ENCODE data around the gene TRIM43. TPM values are rescaled to one million over a fixed set of nuclear protein-coding genes. Genes with fewer than 3 reads are reported as not detected.
"Not testable (repeated sequence)": the region's sequence is repeated elsewhere in the genome, so short reads cannot be mapped to it uniquely, and the experiment has no call there.

Gene TRIM43
- total RNA-seq, result not detected
- long read RNA-seq, donor 1, result 0 reads
- long read RNA-seq, donor 2, result 0 reads

DNA sequence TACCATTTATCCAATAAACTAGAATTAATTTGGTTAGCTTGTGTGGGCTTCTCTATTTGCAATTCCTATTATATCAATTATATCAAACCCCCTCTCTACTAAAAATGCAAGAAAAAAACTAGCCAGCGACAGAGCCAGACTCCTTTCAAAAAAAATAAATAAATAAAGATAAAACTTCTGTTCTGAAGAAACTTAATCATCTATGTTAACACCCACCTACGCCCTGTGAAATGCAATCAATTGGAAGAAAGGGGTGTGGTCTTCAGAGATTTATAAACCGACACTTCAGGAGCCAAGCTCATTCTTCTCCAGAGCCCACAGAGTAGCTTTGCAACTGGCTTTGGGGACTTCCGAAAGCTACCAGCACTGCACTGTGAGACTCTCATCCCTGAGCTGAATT, at the start of gene TRIM43:
TSS of gene TRIM43 (plus strand) at position 301 of the 400 bp plus-strand sequence. CDS start 2,023 bp downstream, outside the sequence.
- H3K9me3 ChIP-seq; H3K36me3 ChIP-seq (ENCODE audit: low read depth); H3K4me3 ChIP-seq; ATAC-seq; H3K4me1 ChIP-seq (ENCODE audit: low read depth); intact Hi-C loops (cut with DNase I, micrococcal nuclease); DNase-seq: not testable (repeated sequence)

DNA sequence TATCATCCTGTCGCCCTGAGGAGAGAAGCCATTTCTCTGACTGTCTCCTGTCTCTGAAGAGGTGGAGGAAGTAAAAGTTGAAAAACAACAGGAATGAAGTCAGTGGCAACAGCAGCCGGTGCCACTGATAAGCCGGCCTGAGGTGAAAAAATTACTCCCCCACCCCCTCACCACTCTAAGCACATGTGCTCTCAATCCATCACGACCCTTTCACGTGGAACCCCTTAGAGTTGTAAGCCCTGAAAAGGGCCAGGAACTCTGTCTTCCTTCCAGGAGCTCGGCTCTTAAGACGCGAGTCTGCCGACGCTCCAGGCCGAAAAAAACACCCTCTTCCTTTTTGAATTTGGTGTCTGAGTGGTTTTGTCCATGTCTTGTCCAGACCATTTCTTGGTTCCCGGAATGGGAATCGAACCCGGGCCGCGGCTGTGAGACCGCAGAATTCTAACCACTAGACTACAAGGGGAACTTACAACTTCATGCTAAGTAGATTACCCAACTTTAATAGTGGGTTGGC, 40.7 kb upstream of the TRIM43 start:
- ATAC-seq (no peak), DNase-seq (no peak)
- Histone ChIP-seq H3K4me3 (no peak overlapping the region), H3K9me3 (no peaks in the 10 kb centered on the region), H3K36me3 (ENCODE audit: low read depth) (no peaks in the 10 kb centered on the region), H3K4me1 (ENCODE audit: low read depth) (no peaks in the 10 kb centered on the region)
- TF ChIP-seq, protein P1, sequence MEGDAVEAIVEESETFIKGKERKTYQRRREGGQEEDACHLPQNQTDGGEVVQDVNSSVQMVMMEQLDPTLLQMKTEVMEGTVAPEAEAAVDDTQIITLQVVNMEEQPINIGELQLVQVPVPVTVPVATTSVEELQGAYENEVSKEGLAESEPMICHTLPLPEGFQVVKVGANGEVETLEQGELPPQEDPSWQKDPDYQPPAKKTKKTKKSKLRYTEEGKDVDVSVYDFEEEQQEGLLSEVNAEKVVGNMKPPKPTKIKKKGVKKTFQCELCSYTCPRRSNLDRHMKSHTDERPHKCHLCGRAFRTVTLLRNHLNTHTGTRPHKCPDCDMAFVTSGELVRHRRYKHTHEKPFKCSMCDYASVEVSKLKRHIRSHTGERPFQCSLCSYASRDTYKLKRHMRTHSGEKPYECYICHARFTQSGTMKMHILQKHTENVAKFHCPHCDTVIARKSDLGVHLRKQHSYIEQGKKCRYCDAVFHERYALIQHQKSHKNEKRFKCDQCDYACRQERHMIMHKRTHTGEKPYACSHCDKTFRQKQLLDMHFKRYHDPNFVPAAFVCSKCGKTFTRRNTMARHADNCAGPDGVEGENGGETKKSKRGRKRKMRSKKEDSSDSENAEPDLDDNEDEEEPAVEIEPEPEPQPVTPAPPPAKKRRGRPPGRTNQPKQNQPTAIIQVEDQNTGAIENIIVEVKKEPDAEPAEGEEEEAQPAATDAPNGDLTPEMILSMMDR (IDR thresholded peaks at IDR 0.05), result no peak
- intact Hi-C loops (cut with DNase I, micrococcal nuclease), result no loop called here

DNA sequence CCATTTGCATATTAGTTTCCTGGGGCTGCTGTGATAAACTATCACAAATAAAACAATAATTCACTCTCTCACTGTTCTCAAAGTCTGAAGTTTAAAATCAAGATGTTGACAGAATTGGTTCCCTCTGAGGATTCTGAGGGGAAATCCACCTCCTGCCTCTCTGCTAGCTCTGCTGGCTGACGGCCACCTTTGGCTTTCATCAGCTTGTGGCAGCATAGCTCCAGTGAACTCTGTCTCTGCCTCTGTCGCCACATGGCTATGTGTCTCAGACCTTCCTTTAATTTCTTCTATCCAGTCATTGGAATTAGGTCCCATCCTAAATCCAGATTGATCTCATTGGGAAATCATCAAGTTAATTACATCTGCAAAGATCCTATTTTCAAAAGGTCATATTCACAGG, 38.9 kb upstream of the TRIM43 start:
- no peak overlapping the region for H3K4me3 ChIP-seq
- no peaks in the 10 kb centered on the region for H3K36me3 ChIP-seq (ENCODE audit: low read depth)
- intact Hi-C loops (cut with DNase I, micrococcal nuclease), result no loop called here
- H3K9me3 ChIP-seq, result no peaks in the 10 kb centered on the region
- H3K4me1 ChIP-seq (ENCODE audit: low read depth), result no peaks in the 10 kb centered on the region
- ATAC-seq (no peak), DNase-seq (no peak)
- TF ChIP-seq, protein P1 (IDR thresholded peaks at IDR 0.05), result no peak

DNA sequence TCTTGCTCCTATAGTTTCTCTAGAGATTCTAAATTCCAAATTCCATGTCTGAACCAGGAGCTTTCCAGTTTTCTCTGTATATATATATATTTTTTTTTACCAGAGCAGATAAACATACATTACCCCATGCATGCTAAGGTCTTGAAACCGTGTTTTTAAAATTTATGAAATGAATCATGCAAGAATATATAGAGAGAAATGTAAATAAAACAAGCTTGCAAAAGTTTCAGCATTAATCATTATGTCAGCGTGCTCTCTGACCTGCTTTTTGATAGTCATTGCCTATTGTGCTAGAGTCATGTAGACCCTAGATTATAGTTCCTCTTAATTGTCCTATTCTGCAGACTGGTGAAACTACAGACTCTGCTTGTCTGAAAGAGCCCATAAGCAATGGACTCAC, 22.6 kb upstream of the TRIM43 start:
- TF ChIP-seq, protein P1 (IDR thresholded peaks at IDR 0.05), result no peak
- Histone ChIP-seq H3K9me3 (no peaks in the 10 kb centered on the region), H3K4me3 (no peak overlapping the region), H3K36me3 (ENCODE audit: low read depth) (no peaks in the 10 kb centered on the region), H3K4me1 (ENCODE audit: low read depth) (no peaks in the 10 kb centered on the region)
- ATAC-seq (no peak), DNase-seq (no peak)
- intact Hi-C loops (cut with DNase I, micrococcal nuclease), result no loop called here

DNA sequence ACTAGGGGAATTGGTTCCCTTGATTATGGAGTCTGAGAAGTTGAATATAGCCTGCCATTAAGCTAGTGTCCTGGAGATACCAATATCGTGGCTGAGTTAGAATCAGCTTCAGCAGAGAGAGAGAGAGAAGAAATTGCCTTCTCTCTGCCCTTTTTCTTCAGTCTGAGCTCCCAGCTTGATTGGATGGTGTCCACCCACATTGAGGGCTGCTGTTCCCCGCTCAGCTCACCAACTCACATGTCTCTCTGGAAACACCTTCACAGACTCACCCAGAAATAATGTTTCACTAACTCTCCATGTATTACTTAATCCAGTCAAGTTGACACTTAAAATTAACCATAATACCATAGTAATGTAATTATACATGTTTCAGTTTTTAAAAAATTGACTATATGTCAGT, 17.9 kb upstream of the TRIM43 start:
- intact Hi-C loops (cut with DNase I, micrococcal nuclease), result no loop called here
- no peak overlapping the region for H3K4me3 ChIP-seq
- DNase-seq, result no peak
- TF ChIP-seq, protein P1 (IDR thresholded peaks at IDR 0.05), result no peak
- H3K9me3 ChIP-seq, result no peaks in the 10 kb centered on the region
- no peaks in the 10 kb centered on the region for H3K36me3 ChIP-seq (ENCODE audit: low read depth)
- ATAC-seq, result no peak
- H3K4me1 ChIP-seq (ENCODE audit: low read depth), result no peaks in the 10 kb centered on the region

DNA sequence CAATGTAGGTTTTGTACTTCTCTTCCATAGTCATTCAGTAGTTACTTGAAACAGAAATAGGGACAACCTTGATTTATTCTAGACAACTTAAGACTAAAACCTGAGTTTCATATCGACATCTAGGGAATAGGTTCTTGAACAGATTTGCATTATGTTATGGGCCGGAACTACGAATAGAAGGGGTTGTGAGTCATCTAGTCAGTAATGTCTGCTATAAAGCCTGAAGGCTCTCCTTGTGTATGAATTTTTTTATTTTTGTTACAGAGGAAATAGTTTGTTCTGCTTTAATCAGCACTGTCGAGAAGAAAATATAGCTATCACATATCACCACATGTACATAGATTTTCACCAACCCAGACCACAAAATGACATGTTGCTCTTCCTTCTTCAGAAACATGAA, 17.3 kb upstream of the TRIM43 start:
- intact Hi-C loops (cut with DNase I, micrococcal nuclease), result no loop called here

More for the DNA sequence above, 17.3 kb upstream of the TRIM43 start:
- H3K4me1 ChIP-seq (ENCODE audit: low read depth), result no peaks in the 10 kb centered on the region
- DNase-seq (no peak), ATAC-seq (no peak)
- TF ChIP-seq, protein P1 (IDR thresholded peaks at IDR 0.05), result no peak
- no peaks in the 10 kb centered on the region for H3K9me3 ChIP-seq
- no peaks in the 10 kb centered on the region for H3K36me3 ChIP-seq (ENCODE audit: low read depth)
- H3K4me3 ChIP-seq, result no peak overlapping the region
